Stimulated activated CD4-positive, alpha-beta T cell treated with anti-CD3 and anti-CD28 coated beads, TNF-alpha, amount 100 ng/mL, for 24 hours (primary cell): ENCODE measurements around the gene ACSL1.
"Not testable (repeated sequence)": the region's sequence is repeated elsewhere in the genome, so short reads cannot be mapped to it uniquely, and the experiment has no call there.

Experiments
- DNase-seq, 3 experiments: peaks; one replicate each; pipeline ENCODE4 v3.0.0-alpha.2; 2020; ENCODE audit warnings: low read depth in 3 of 3

ACSL1 gene

GRCh38 chr4:184756399-184756798, 69.4 kb downstream of the ACSL1 start:
- DNase-seq: no peak

GRCh38 chr4:184755278-184755677, 70.5 kb downstream of the ACSL1 start:
- no peak for DNase-seq

DNA sequence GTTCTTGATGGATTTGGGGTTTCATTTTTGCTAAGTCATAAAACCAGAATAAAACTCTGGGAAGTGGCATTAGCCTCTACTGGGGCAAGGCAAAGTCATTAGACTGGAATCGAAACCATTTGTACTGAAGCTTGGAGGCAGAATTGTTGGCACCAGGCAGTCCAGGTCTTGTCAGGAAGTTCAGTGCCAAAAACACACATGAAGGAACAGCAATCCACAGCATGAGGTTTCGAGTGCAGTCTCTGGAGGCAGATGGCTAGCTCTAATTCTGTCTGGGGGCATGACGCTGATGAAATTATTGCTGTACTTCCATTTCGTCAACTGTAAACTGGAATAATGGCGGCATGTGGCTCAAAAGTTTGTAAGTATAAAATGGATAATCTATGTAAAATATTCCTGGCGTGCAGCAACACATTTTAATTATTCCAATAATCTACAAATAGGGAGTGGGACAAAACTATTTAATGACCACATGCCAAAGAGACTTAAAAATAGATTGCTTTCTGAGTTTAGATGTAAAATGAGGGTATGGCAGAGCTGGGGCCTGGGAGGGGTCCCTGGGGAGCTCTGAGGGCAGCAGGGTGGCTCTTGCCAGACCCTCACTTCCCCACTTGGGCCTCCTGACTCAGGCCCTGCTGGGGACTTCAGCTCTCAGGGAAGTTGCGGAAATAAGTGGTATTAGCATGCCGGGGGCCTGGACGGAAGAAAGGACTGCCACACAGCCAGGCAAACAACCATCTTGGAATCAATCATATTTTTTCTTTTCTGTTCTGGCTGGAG, 73.1 kb downstream of the ACSL1 start:
- no peak for DNase-seq

- DNase-seq: no peak
These were observed 74.2 kb downstream of the ACSL1 start for GRCh38 chr4:184751585-184751956.

- no peak for DNase-seq
These were observed 74.7 kb downstream of the ACSL1 start for GRCh38 chr4:184750926-184751584.

DNA sequence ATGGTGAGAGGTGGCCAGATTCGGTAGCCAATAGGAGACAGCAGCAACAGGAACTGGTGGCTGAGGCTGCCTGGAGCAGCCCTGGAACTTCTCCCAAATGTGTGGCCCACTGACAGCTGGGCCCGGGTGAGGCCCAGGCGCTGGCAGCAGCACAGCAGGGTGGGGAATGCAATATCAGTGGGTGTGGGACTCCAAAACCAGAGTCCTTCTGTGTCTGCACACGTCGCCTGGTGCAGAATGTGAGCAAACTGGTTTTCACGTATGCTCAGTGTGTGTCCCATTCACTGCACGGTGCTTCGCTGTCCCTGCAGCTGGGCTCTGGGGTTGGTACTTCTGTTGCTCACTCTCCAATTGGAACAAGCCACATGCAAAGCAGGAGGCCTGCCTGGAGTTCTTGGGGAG, 77.5 kb downstream of the ACSL1 start:
- no peak for DNase-seq

DNA sequence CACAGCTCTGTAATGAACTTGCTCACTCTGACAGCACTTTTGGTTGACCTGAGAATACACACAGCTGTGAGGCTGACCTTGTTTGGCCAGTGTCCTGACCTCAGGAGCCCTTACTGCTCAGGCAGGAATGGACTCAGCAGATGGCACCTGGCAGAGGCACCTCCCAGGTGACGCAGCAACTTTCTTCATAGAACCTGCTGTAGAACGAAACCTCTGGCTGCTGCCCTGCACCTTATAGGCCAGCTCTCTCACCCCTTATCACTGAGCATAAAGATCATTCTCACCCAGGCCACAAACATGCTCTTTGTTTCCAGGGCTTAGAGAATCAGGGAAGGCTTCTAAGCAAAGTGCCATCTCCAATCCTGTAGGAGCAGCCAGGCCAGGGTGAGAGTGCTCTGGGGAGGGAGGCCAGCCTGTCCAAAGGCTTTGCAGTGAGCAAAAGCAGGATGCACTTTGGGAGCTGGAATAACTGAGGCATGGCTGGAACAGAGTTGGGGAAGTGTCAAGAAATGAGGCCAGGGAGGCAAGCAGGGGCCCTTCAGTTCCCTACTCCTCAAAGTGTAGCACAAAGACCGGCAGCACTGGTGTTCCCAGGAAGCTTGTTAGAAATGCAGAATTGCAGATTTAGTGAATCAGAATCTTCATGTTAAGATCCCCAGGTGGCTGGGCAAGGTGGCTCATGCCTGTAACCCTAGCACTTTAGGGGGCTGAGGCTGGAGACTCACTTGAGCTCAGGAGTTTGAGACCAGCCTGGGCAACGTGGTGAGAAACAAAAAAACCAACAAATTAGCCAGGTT, 78.5 kb downstream of the ACSL1 start:
- DNase-seq: no peak

- DNase-seq: peak; percentile 43 to 63 (median 51)
These were observed 79.7 kb downstream of the ACSL1 start for GRCh38 chr4:184745831-184746795.

- no peak for DNase-seq
These were observed 81.5 kb downstream of the ACSL1 start for GRCh38 chr4:184744236-184744635.

- no peak for DNase-seq
These were observed 82.1 kb downstream of the ACSL1 start for GRCh38 chr4:184743650-184744049.

- DNase-seq: not testable (repeated sequence)
These were observed 84.1 kb downstream of the ACSL1 start for GRCh38 chr4:184741651-184742050.

GRCh38 chr4:184740980-184741391, 84.8 kb downstream of the ACSL1 start:
- no peak for DNase-seq

GRCh38 chr4:184739575-184739974, 86.2 kb downstream of the ACSL1 start:
- not testable (repeated sequence) for DNase-seq

- DNase-seq: no peak
These were observed 91.0 kb downstream of the ACSL1 start for GRCh38 chr4:184734758-184735157.

- DNase-seq: peak; percentile 91 to 94 (median 93)
These were observed 91.9 kb downstream of the ACSL1 start, which contains the start of gene CENPU for GRCh38 chr4:184733654-184734524. CENPU (minus strand) TSS chr4:184734096; CDS start chr4:184734062, 34 bp downstream.

DNA sequence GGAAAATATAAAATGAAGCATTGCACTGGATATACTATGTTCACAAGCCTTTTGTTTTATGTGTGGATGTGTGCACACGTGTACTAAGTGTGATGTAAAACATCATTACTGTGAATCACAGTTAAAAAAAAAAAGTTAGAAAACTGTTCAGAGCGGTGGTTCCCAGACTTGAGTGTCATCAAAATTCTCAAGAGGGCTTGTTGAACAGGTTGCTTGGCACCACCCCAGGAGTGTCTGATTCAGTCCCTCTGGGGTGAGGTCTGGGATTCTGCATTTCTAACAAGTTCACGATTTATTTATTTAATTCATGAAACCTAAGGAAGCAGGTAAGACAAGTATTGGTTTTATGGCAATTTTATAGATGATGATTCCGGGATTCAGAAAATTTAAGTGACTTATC, 93.6 kb downstream of the ACSL1 start:
- DNase-seq: no peak

DNA sequence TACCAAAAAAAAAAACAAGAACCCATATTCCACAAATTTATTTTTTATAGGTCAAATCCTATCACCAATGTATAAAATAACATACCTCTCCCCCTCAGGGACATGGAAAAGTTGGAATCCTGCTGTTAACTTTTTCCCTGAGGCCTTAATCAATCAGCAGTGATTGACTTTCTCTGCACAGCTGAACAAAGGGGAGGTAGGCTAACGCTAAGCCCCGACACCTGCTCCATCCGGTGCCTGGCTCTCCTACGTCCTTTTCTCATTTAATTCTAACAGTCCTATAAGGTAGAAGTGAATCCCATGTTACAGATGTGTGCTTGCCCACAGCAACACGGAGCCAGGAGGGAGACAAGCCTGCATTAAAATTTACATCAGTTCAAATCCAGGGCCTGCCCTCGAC, 94.7 kb downstream of the ACSL1 start:
- no peak for DNase-seq

- no peak for DNase-seq
These were observed 95.8 kb downstream of the ACSL1 start for GRCh38 chr4:184729946-184730345.

DNA sequence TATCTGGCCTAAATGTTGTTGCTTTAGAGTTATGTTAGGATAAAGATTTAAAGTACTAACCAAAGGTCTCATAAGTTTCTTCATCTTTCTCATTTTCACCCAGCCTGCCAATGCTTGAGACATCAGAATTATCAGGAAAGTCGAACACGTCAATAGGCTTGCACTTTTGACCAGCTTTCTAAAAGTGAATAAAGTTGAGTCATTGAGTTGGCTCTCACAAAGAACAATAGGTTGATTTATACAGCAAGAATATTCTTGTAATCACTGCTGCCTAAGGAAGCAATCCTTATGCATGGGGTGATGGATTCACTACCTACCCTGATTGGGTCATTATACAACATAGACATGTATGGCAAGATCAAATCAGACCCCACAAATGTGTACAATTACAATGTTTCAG, 96.9 kb downstream of the ACSL1 start:
- DNase-seq: no peak

- no peak for DNase-seq
These were observed 98.3 kb downstream of the ACSL1 start for GRCh38 chr4:184727430-184727829.
